ENCODE results near the gene ASCL2. TPM values are rescaled to one million over a fixed set of nuclear protein-coding genes. Genes with fewer than 3 reads are reported as not detected.

Gene ASCL2
- total and polyA plus RNA-seq, 10 of the 15 experiments (the other 5 are each of a cell fraction or from before 2014, with no cell fraction given), result not detected

DNA sequence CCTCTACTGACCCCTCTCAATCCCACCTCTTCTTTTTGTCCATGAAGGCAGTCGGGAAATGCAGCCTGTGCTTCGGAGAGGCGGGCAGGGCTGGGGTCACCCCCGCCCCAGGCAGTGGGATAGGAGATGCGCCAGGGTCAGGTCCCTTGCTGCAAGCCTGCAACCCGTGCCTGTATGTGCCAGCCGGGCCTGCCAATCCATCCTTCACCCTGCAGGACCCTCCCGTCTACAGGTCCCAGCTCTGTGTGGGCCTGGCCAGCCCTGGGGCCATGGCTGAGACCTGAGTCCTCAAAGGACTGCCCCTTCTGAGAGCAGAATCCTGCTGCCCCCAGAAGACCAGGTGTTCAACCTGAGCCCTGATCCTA is 10.9 kb downstream of the ASCL2 start (continued):
- TF ChIP-seq, protein P1, sequence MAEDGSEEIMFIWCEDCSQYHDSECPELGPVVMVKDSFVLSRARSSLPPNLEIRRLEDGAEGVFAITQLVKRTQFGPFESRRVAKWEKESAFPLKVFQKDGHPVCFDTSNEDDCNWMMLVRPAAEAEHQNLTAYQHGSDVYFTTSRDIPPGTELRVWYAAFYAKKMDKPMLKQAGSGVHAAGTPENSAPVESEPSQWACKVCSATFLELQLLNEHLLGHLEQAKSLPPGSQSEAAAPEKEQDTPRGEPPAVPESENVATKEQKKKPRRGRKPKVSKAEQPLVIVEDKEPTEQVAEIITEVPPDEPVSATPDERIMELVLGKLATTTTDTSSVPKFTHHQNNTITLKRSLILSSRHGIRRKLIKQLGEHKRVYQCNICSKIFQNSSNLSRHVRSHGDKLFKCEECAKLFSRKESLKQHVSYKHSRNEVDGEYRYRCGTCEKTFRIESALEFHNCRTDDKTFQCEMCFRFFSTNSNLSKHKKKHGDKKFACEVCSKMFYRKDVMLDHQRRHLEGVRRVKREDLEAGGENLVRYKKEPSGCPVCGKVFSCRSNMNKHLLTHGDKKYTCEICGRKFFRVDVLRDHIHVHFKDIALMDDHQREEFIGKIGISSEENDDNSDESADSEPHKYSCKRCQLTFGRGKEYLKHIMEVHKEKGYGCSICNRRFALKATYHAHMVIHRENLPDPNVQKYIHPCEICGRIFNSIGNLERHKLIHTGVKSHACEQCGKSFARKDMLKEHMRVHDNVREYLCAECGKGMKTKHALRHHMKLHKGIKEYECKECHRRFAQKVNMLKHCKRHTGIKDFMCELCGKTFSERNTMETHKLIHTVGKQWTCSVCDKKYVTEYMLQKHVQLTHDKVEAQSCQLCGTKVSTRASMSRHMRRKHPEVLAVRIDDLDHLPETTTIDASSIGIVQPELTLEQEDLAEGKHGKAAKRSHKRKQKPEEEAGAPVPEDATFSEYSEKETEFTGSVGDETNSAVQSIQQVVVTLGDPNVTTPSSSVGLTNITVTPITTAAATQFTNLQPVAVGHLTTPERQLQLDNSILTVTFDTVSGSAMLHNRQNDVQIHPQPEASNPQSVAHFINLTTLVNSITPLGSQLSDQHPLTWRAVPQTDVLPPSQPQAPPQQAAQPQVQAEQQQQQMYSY (CRISPR knock-in tag; IDR thresholded peaks at IDR 0.05), result no peak
- TF ChIP-seq POU2F2 (IDR thresholded peaks at IDR 0.05; ENCODE audit: borderline replicate concordance, low read depth, low read length), result no peak
- TF ChIP-seq SREBF1 (IDR thresholded peaks at IDR 0.05; ENCODE audit: low read length), result no peak

DNA sequence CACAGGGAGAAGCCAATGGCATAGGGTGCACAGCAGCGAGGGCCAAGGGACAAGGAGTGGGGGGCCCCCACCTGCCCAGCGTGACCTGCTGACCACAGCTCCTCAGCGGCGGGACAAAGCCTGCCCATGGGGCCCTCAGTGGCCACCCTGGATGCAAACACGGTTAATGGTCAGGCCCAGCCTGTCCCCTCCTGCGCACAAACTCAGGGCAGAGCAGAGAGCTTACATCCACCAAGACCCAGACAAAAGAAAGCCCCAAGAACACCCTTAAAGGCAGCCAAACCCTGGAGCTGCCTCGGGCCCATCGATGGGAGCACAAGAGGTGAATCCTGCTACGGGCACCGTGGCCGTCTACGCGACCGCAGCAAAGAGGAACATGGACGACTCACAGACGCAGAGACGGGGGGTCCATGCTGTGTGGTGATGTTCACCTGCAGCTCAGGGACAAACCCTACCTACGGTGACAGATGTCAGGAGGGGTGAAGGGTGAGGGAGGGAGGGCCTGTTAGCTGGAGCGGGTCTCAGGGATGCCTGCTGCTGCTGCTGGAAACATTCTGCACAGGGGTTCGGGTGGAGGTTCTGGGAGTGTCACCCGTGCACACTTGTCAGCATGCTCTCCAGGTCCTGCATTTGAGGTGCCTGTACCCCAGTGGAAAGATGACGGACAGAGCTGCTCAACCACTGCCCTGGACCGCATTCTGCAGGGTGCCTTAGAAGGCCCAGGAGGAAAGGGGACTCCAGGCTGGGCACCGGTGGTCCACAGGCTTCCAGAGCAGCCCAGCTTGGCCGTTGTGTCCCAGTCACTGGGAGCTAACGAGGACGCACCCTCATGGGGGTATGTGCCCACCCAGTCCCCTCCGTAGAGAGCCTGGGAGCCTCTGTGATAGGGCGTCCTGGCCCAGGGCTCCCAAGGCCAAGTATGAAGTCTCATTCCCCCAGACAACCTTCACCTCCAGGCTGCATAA is 11.6 kb downstream of the ASCL2 start:
- ChIA-PET POLR2A (no interaction called here), SMC1A (ENCODE audit: uncharacterized antibody, unreplicated experiment) (no interaction called here), CTCF (no interaction called here), RAD21 (ENCODE audit: unreplicated experiment) (no interaction called here)
- intact Hi-C loops (cut with micrococcal nuclease; ENCODE audit: unreplicated experiment), result no loop called here
- H2AFZ ChIP-seq (ENCODE audit: control insufficient read depth, low read depth, low read length), result no peak overlapping the region
- H3K4me1 ChIP-seq (ENCODE audit: control insufficient read depth, insufficient read depth, low read length), result no peaks in the 10 kb centered on the region
- no peaks in the 10 kb centered on the region for H3K36me3 ChIP-seq (ENCODE audit: control insufficient read depth in 2 of 2, insufficient read depth in 2 of 2, low read length in 1 of 2)
- no peaks in the 10 kb centered on the region for H4K20me1 ChIP-seq (ENCODE audit: control insufficient read depth, insufficient read depth)
- H3K4me2 ChIP-seq (ENCODE audit: control insufficient read depth, insufficient read depth), result no peak overlapping the region
- no peak for FAIRE-seq
- no peak for DNase-seq (ENCODE audit: low read depth, low spot score)
- no TSS peak for BruUV-seq (replicated peaks)
- ATAC-seq, result no peak
- H3K27ac ChIP-seq (ENCODE audit: control insufficient read depth, insufficient read depth), result no peak overlapping the region
- H3K9ac ChIP-seq (ENCODE audit: control insufficient read depth, insufficient read depth, low read length), result no peak overlapping the region
- no peaks in the 10 kb centered on the region for H3K27me3 ChIP-seq (replicated peaks in 1 of 2; ENCODE audit: control insufficient read depth in 2 of 2, insufficient read depth in 2 of 2, low read length in 1 of 2)
- H3K79me2 ChIP-seq (ENCODE audit: control insufficient read depth, insufficient read depth, low read length), result no peaks in the 10 kb centered on the region
- H3K9me3 ChIP-seq (replicated peaks; ENCODE audit: control insufficient read depth, insufficient read depth, low read length), result no peaks in the 10 kb centered on the region
- no peak overlapping the region for H3K4me3 ChIP-seq
- in situ Hi-C loops (cut with MboI), result no loop called here
- WGBS (ENCODE audit: insufficient coverage, insufficient replicate concordance, low lambda C conversion rate, missing lambda C conversion rate), result 44% methylated on average over 29 of the region's 29 CpGs
- no peak for TF ChIP-seq STAT1 (conservative IDR thresholded peaks at IDR 0.05)
- no peak for TF ChIP-seq HCFC1 (IDR thresholded peaks at IDR 0.05; ENCODE audit: low read length)
- TF ChIP-seq, protein P2, sequence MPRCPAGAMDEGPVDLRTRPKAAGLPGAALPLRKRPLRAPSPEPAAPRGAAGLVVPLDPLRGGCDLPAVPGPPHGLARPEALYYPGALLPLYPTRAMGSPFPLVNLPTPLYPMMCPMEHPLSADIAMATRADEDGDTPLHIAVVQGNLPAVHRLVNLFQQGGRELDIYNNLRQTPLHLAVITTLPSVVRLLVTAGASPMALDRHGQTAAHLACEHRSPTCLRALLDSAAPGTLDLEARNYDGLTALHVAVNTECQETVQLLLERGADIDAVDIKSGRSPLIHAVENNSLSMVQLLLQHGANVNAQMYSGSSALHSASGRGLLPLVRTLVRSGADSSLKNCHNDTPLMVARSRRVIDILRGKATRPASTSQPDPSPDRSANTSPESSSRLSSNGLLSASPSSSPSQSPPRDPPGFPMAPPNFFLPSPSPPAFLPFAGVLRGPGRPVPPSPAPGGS (IDR thresholded peaks at IDR 0.05; ENCODE audit: borderline replicate concordance, insufficient read depth, low read depth, low read length, poor library complexity, severe bottlenecking), result no peak
- TF ChIP-seq, protein P3, sequence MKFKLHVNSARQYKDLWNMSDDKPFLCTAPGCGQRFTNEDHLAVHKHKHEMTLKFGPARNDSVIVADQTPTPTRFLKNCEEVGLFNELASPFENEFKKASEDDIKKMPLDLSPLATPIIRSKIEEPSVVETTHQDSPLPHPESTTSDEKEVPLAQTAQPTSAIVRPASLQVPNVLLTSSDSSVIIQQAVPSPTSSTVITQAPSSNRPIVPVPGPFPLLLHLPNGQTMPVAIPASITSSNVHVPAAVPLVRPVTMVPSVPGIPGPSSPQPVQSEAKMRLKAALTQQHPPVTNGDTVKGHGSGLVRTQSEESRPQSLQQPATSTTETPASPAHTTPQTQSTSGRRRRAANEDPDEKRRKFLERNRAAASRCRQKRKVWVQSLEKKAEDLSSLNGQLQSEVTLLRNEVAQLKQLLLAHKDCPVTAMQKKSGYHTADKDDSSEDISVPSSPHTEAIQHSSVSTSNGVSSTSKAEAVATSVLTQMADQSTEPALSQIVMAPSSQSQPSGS (IDR thresholded peaks at IDR 0.05; ENCODE audit: low read length), result no peak
- TF ChIP-seq, protein P4, sequence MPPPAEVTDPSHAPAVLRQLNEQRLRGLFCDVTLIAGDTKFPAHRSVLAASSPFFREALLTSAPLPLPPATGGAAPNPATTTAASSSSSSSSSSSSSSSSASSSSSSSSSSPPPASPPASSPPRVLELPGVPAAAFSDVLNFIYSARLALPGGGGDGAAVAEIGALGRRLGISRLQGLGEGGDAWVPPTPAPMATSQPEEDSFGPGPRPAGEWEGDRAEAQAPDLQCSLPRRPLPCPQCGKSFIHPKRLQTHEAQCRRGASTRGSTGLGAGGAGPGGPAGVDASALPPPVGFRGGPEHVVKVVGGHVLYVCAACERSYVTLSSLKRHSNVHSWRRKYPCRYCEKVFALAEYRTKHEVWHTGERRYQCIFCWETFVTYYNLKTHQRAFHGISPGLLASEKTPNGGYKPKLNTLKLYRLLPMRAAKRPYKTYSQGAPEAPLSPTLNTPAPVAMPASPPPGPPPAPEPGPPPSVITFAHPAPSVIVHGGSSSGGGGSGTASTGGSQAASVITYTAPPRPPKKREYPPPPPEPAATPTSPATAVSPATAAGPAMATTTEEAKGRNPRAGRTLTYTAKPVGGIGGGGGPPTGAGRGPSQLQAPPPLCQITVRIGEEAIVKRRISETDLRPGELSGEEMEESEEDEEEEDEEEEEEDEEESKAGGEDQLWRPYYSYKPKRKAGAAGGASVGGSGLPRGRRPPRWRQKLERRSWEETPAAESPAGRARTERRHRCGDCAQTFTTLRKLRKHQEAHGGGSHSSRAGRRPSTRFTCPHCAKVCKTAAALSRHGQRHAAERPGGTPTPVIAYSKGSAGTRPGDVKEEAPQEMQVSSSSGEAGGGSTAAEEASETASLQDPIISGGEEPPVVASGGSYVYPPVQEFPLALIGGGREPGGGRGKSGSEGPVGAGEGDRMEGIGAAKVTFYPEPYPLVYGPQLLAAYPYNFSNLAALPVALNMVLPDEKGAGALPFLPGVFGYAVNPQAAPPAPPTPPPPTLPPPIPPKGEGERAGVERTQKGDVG (CRISPR knock-in tag; IDR thresholded peaks at IDR 0.05), result no peak
- no peak for TF ChIP-seq NR2F1 (conservative IDR thresholded peaks at IDR 0.05)
- TF ChIP-seq, protein P5, sequence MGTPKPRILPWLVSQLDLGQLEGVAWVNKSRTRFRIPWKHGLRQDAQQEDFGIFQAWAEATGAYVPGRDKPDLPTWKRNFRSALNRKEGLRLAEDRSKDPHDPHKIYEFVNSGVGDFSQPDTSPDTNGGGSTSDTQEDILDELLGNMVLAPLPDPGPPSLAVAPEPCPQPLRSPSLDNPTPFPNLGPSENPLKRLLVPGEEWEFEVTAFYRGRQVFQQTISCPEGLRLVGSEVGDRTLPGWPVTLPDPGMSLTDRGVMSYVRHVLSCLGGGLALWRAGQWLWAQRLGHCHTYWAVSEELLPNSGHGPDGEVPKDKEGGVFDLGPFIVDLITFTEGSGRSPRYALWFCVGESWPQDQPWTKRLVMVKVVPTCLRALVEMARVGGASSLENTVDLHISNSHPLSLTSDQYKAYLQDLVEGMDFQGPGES (IDR thresholded peaks at IDR 0.05), result no peak
